Endothelial cell of umbilical vein (primary cell): ENCODE results near the gene CNTF.

ENCODE experiments used
- CTCF ChIP-seq, 2 donors: IDR thresholded peaks; 1 replicate in 1 of 2; 2 replicates in 1 of 2; pipeline ENCODE4 v1.5.1; 2011; ENCODE audit warnings: low read length in 2 of 2, mild to moderate bottlenecking in 2 of 2, moderate library complexity in 2 of 2, control low read depth in 1 of 2, inconsistent platforms in 1 of 2, low read depth in 1 of 2; ENCODE audit not compliant: insufficient read depth in 1 of 2; ENCODE audit errors: extremely low read depth in 1 of 2
- EZH2 ChIP-seq: IDR thresholded peaks from 2 replicates; pipeline ENCODE4 v1.6.1; 2012; ENCODE audit warnings: borderline replicate concordance, low read depth, mild to moderate bottlenecking, moderate library complexity, low read length, inconsistent platforms; ENCODE audit not compliant: severe bottlenecking
- FOS ChIP-seq: IDR thresholded peaks from 2 replicates; pipeline ENCODE4 v1.6.1; 2011; ENCODE audit warnings: mild to moderate bottlenecking, low read length, moderate library complexity, borderline replicate concordance; ENCODE audit not compliant: insufficient read depth
- GATA2 ChIP-seq: IDR thresholded peaks from 2 replicates; pipeline ENCODE4 v1.7.0; 2011; ENCODE audit warnings: low read depth, mild to moderate bottlenecking, moderate library complexity, mixed read lengths, low read length; ENCODE audit not compliant: insufficient read length, insufficient read depth
- JUN ChIP-seq: IDR thresholded peaks from 2 replicates; pipeline ENCODE4 v1.6.1; 2011; ENCODE audit warnings: borderline replicate concordance, low read depth; ENCODE audit not compliant: insufficient read length, insufficient read depth
- MAX ChIP-seq: IDR thresholded peaks from 2 replicates; pipeline ENCODE4 v1.6.1; 2011; ENCODE audit not compliant: insufficient read depth, insufficient read length
- MYC ChIP-seq: IDR thresholded peaks from one replicate; pipeline ENCODE4 v1.6.1; 2011; ENCODE audit warnings: mild to moderate bottlenecking, low read depth, low read length
- POLR2A ChIP-seq: IDR thresholded peaks from 2 replicates; pipeline ENCODE4 v1.6.1; 2012; ENCODE audit warnings: low read depth, mild to moderate bottlenecking, control low read depth, low read length
- POLR2AphosphoS5 ChIP-seq: IDR thresholded peaks from 2 replicates; pipeline ENCODE4 v1.6.1; 2012; ENCODE audit warnings: low read depth, mild to moderate bottlenecking, control low read depth, low read length, moderate library complexity; ENCODE audit not compliant: insufficient read depth

GRCh38 chr11:58591659-58592058, 30.8 kb upstream of the CNTF start:
- TF ChIP-seq CTCF (IDR thresholded peaks at IDR 0.05; ENCODE audit: extremely low read depth in 1 of 2, insufficient read depth in 1 of 2, low read depth in 1 of 2, low read length in 2 of 2) (no peak), POLR2A (no peak), POLR2AphosphoS5 (no peak), EZH2 (no peak), MAX (no peak), MYC (no peak), GATA2 (no peak), FOS (no peak), JUN (no peak)
